HepG2 (cell line): Measurements from ENCODE around the gene LOXL3. TPM values are rescaled to one million over a fixed set of nuclear protein-coding genes. Genes with fewer than 3 reads are reported as not detected.

Experiments
- CHCHD3 ChIP-seq: sonication (generic); formaldehyde crosslinking; IDR thresholded peaks from 2 replicates; pipeline ENCODE4 v1.8.0; 2022; ENCODE audit warnings: mild to moderate bottlenecking, missing genetic modification reagents, moderate library complexity
- DNMT3B ChIP-seq: conservative IDR thresholded peaks from 2 replicates; pipeline ENCODE4 v1.6.1; 2016; ENCODE audit warnings: missing biosample characterization, control low read depth
- HOXA9 ChIP-seq: sonication (generic); formaldehyde crosslinking; IDR thresholded peaks from 2 replicates; pipeline ENCODE4 v1.8.1; 2022; ENCODE audit warnings: missing genetic modification reagents, mild to moderate bottlenecking, moderate library complexity, borderline replicate concordance
- NRL ChIP-seq: sonication (generic); formaldehyde crosslinking; IDR thresholded peaks from 2 replicates; pipeline ENCODE4 v1.5.0; 2020; ENCODE audit warnings: missing genetic modification reagents, mild to moderate bottlenecking, moderate library complexity, borderline replicate concordance
- RNF2 ChIP-seq: fragments of 450-650 bp; conservative IDR thresholded peaks from 2 replicates; pipeline ENCODE4 v1.6.1; 2016; ENCODE audit warnings: low read depth
- TSC22D2 ChIP-seq: sonication (generic); formaldehyde crosslinking; IDR thresholded peaks from 2 replicates; pipeline ENCODE4 v1.5.1; 2020; ENCODE audit warnings: missing genetic modification reagents, mild to moderate bottlenecking, borderline replicate concordance
- ZBTB10 ChIP-seq: sonication (generic); formaldehyde crosslinking; IDR thresholded peaks from 2 replicates; pipeline ENCODE4 v1.4.0; 2020; ENCODE audit warnings: missing genetic modification reagents, borderline replicate concordance
- ZBTB21 ChIP-seq: sonication (generic); formaldehyde crosslinking; IDR thresholded peaks from 2 replicates; pipeline ENCODE4 v1.4.0; 2020; ENCODE audit warnings: missing genetic modification reagents
- ZGPAT ChIP-seq: IDR thresholded peaks from 2 replicates; pipeline ENCODE4 v1.6.1; 2016; ENCODE audit warnings: mild to moderate bottlenecking
- ZIK1 ChIP-seq: sonication (generic); formaldehyde crosslinking; IDR thresholded peaks from 2 replicates; pipeline ENCODE4 v1.5.0; 2020; ENCODE audit warnings: mild to moderate bottlenecking, low read depth, missing genetic modification reagents, borderline replicate concordance
- ZNF354B ChIP-seq: sonication (generic); formaldehyde crosslinking; IDR thresholded peaks from 2 replicates; pipeline ENCODE4 v1.8.0; 2022; ENCODE audit warnings: mild to moderate bottlenecking, missing genetic modification reagents
- ZNF367 ChIP-seq: sonication (generic); formaldehyde crosslinking; IDR thresholded peaks from 2 replicates; pipeline ENCODE4 v1.4.0; 2020; ENCODE audit warnings: missing genetic modification reagents, borderline replicate concordance
- ZNF496 ChIP-seq: sonication (generic); formaldehyde crosslinking; IDR thresholded peaks from 2 replicates; pipeline ENCODE4 v1.8.1; 2023; ENCODE audit warnings: mild to moderate bottlenecking, moderate library complexity, missing genetic modification reagents; ENCODE audit not compliant: insufficient replicate concordance
- ZNF567 ChIP-seq: sonication (generic); formaldehyde crosslinking; IDR thresholded peaks from 2 replicates; pipeline ENCODE4 v1.8.1; 2023; ENCODE audit warnings: mild to moderate bottlenecking, missing genetic modification reagents, borderline replicate concordance
- ZNF678 ChIP-seq: sonication (generic); formaldehyde crosslinking; IDR thresholded peaks from 2 replicates; pipeline ENCODE4 v1.4.0; 2020; ENCODE audit warnings: mild to moderate bottlenecking, missing genetic modification reagents
- polyA plus RNA-seq, 8 experiments: library from polyadenylated mRNA; depleted of rRNA in 3 of 8; stranded (reverse) in 7 of 8; unstranded in 1 of 8; fragments of >200 nt; fragmentation: Illumina TruSeq in 4 of 8; extraction: Trizol in 4 of 8; gene quantifications; 2 replicates each; pipeline versions ENCODE4 v1.2.1 to v1.2.3, GENCODE V29; 2011 to 2016; ENCODE audit warnings: low read depth in 4 of 8, missing spikeins in 1 of 8, mixed read lengths in 1 of 8; ENCODE audit not compliant: insufficient read depth in 1 of 8
- total RNA-seq, 5 experiments: library from RNA; depleted of rRNA; stranded (reverse); fragments of >200 nt; fragmentation: Illumina TruSeq; extraction: Trizol; gene quantifications; 2 replicates each; pipeline ENCODE4 v1.2.3, GENCODE V29; 2016; ENCODE audit warnings: low read depth in 1 of 5
- TF ChIP-seq, protein P1 (sequence below): sonication (generic); formaldehyde crosslinking; IDR thresholded peaks from 2 replicates; pipeline ENCODE4 v1.5.1; 2020; ENCODE audit warnings: mild to moderate bottlenecking, missing genetic modification reagents
- TF ChIP-seq, protein P2 (sequence below): sonication (generic); formaldehyde crosslinking; IDR thresholded peaks from 2 replicates; pipeline ENCODE4 v1.5.1; 2020; ENCODE audit warnings: mild to moderate bottlenecking, missing genetic modification reagents, moderate library complexity

LOXL3 gene
- total and polyA plus RNA-seq, 2 of the 13 experiments (the other 11 are each of a cell fraction or from before 2014, with no cell fraction given) = 0.55 to 6.5 TPM

DNA sequence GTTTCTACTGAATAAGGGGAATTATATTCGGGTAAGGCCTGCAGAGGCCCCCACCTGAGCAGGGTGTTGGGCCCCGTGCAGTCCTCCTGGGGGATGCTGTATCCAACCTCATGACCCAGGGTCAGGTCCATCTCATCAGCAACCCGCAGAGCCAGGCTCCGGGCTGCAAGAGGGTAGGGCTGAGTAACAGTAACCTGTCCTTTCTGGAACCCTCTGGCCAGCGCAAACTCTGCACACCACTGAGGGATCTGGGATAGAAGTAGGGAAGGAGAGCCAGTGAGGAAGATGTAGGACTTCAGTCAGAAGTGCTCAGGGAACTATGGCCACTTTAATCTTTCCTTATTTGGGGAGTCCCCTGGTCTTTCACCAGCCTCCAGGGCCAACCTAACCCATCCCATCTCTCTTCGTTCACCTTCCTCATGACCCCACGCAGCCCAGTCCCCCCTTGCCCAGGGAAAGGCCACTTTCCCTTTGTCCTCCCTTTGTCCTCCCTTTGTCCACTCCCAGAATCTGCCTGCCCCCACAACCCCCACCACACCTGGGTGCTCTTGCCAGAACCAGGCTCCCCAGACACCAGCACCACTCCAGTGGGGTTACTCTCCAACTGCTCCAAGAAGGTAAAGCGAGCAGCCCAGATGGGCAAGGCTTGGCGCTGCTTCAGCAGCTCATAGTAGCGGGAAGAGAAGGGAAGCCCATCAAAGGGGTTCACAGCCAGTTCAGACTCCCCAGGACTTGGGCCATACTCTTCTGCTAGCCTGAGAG is 28.6 kb downstream of the LOXL3 start (continued):
- TF ChIP-seq, protein P1, sequence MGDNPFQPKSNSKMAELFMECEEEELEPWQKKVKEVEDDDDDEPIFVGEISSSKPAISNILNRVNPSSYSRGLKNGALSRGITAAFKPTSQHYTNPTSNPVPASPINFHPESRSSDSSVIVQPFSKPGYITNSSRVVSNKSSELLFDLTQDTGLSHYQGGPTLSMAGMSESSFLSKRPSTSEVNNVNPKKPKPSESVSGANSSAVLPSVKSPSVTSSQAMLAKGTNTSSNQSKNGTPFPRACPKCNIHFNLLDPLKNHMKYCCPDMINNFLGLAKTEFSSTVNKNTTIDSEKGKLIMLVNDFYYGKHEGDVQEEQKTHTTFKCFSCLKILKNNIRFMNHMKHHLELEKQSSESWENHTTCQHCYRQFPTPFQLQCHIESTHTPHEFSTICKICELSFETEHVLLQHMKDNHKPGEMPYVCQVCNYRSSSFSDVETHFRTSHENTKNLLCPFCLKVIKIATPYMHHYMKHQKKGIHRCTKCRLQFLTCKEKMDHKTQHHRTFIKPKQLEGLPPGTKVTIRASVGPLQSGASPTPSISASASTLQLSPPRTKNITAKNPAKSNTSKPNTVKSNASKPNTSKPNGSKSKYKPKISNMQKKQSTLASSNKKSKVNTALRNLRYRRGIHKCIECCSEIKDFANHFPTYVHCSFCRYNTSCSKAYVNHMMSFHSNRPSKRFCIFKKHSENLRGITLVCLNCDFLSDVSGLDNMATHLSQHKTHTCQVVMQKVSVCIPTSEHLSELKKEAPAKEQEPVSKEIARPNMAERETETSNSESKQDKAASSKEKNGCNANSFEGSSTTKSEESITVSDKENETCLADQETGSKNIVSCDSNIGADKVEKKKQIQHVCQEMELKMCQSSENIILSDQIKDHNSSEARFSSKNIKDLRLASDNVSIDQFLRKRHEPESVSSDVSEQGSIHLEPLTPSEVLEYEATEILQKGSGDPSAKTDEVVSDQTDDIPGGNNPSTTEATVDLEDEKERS (CRISPR knock-in tag) = no peak
- TF ChIP-seq ZNF496 (CRISPR knock-in tag) = no peak
- no peak for TF ChIP-seq NRL
- no peak for TF ChIP-seq ZIK1 (CRISPR knock-in tag)
- no peak for TF ChIP-seq HOXA9 (CRISPR knock-in tag)
- no peak for TF ChIP-seq CHCHD3 (CRISPR knock-in tag)
- TF ChIP-seq, protein P2, sequence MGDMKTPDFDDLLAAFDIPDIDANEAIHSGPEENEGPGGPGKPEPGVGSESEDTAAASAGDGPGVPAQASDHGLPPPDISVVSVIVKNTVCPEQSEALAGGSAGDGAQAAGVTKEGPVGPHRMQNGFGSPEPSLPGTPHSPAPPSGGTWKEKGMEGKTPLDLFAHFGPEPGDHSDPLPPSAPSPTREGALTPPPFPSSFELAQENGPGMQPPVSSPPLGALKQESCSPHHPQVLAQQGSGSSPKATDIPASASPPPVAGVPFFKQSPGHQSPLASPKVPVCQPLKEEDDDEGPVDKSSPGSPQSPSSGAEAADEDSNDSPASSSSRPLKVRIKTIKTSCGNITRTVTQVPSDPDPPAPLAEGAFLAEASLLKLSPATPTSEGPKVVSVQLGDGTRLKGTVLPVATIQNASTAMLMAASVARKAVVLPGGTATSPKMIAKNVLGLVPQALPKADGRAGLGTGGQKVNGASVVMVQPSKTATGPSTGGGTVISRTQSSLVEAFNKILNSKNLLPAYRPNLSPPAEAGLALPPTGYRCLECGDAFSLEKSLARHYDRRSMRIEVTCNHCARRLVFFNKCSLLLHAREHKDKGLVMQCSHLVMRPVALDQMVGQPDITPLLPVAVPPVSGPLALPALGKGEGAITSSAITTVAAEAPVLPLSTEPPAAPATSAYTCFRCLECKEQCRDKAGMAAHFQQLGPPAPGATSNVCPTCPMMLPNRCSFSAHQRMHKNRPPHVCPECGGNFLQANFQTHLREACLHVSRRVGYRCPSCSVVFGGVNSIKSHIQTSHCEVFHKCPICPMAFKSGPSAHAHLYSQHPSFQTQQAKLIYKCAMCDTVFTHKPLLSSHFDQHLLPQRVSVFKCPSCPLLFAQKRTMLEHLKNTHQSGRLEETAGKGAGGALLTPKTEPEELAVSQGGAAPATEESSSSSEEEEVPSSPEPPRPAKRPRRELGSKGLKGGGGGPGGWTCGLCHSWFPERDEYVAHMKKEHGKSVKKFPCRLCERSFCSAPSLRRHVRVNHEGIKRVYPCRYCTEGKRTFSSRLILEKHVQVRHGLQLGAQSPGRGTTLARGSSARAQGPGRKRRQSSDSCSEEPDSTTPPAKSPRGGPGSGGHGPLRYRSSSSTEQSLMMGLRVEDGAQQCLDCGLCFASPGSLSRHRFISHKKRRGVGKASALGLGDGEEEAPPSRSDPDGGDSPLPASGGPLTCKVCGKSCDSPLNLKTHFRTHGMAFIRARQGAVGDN (CRISPR knock-in tag) = peak; percentile 79
- no peak for TF ChIP-seq ZNF354B (CRISPR knock-in tag)
- no peak for TF ChIP-seq DNMT3B (CRISPR knock-in tag)
- no peak for TF ChIP-seq TSC22D2
- TF ChIP-seq RNF2 = no peak
- no peak for TF ChIP-seq ZNF367 (CRISPR knock-in tag)
- no peak for TF ChIP-seq ZBTB10 (CRISPR knock-in tag)
- TF ChIP-seq ZGPAT (CRISPR knock-in tag) = no peak
- no peak for TF ChIP-seq ZBTB21 (CRISPR knock-in tag)
- TF ChIP-seq ZNF567 = no peak
- TF ChIP-seq ZNF678 (CRISPR knock-in tag) = no peak
